ENCODE data around the gene MAP7. TPM values are rescaled to one million over a fixed set of nuclear protein-coding genes. Genes with fewer than 3 reads are reported as not detected.

MAP7 gene
- total and polyA plus RNA-seq, 2 of the 13 experiments (the other 11 are each of a cell fraction or from before 2014, with no cell fraction given), result 0.04 TPM; not detected in 1

DNA sequence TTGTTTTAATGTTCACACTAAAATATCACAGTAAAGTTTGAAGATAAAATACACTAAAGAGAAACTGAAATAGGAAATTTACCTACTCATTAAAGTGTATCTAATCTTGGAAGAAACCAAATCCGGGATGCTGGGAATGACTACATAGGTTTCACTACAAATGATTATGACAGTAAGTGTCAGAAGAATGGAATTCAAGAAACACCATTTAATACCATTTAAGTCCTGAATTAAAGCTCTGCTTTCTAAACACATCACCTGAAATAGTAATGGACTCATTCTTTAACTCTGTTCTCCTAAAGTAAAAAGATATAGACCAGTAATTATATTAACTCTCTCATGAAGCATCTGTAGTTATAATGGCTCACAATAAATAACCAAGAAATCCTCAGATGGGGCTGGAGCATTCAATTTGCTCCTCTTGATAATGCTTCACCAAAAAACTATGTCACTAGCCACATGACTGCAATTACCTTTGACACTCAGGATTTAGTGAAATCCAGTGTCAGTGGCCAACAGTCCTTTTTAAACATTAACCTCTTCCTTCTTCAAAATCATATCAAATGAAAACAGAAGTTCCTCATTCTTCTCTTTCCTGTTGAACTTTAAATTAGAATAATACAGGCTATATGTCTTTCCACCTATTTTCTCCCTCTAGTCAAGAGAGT is 41.4 kb downstream of the MAP7 start:
- CTCF ChIA-PET (ENCODE audit: low intra/inter-chr PET ratio, low total read pairs), result no interaction called here
- H3K27me3 ChIP-seq (ENCODE audit: control insufficient read depth in 1 of 2, insufficient read depth in 2 of 2, low read length in 2 of 2), result no peaks in the 10 kb centered on the region
- H3K4me1 ChIP-seq (ENCODE audit: insufficient read depth, low read length), result no peaks in the 10 kb centered on the region
- DNase-seq (ENCODE audit: low spot score) (no peak), ATAC-seq (no peak), FAIRE-seq (no peak)
- H3K27ac ChIP-seq (ENCODE audit: extremely low read length, insufficient read depth, low read length), result no peak overlapping the region
- BruUV-seq (replicated peaks), result no TSS peak
- H3K4me3 ChIP-seq (replicated peaks in 1 of 3; ENCODE audit: insufficient read depth in 1 of 3, low read depth in 2 of 3, low read length in 3 of 3), result no peak overlapping the region
- no peaks in the 10 kb centered on the region for H3K36me3 ChIP-seq (replicated peaks in 1 of 2; ENCODE audit: control insufficient read depth in 1 of 2, insufficient read depth in 2 of 2, low read length in 2 of 2)
- no peaks in the 10 kb centered on the region for H4K20me1 ChIP-seq (ENCODE audit: insufficient read depth, low read length)
- no peak overlapping the region for H3K4me2 ChIP-seq (ENCODE audit: low read depth, low read length)
- no peaks in the 10 kb centered on the region for H3K9me3 ChIP-seq (ENCODE audit: low read length)
- no peak overlapping the region for H3K9ac ChIP-seq (ENCODE audit: insufficient read depth, low read depth, low read length)
- TF ChIP-seq SNAPC2 (CRISPR knock-in tag; IDR thresholded peaks at IDR 0.05), result no peak
- POLR2A ChIA-PET, result no interaction called here
- intact Hi-C loops (cut with micrococcal nuclease; ENCODE audit: unreplicated experiment) (no loop called here), in situ Hi-C loops (cut with HindIII; ENCODE audit: extremely low pct_ligation_motif_present, low pct_unique_long_range_greater_than_20kb) (no loop called here)
- H2AFZ ChIP-seq (ENCODE audit: low read length), result no peak overlapping the region
- WGBS (ENCODE audit: low lambda C conversion rate), result 4% methylated on average over 1 of the region's 1 CpG
- H3K79me2 ChIP-seq (ENCODE audit: insufficient read depth, low read length), result no peaks in the 10 kb centered on the region

DNA sequence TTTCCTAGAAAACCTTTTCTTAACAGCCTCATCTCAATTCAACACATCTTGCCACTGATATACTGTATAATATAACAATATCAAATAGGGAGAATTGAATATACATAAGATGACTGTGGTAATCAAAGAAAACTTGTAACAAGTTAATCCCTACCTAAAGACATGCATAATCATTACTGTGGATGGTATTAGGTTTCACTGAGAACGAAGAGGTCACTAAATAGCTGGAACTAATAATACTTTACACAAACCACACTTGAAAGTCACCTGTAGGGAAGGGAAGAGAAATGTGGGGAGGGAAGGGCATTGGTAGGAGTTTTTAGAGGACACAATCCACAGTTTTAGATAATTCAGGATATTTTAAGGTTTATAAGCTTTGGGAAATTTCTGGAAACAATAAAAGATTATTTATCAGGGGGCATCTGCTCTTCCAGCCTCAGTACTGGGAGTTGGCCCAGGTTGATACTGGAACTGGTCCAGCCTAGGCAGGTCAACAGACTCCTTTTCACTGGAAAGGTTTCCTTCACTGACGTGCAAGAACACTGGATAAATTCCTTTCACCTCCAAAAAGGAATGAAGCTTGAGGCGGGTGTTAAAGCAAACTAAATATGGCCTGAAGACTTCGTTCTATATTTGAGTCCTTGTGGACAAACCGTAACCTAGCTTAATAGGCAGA is 44.0 kb downstream of the MAP7 start:
- H3K4me2 ChIP-seq (ENCODE audit: low read depth, low read length), result no peak overlapping the region

More for the DNA sequence above, 44.0 kb downstream of the MAP7 start:
- H3K27me3 ChIP-seq (ENCODE audit: control insufficient read depth in 1 of 2, insufficient read depth in 2 of 2, low read length in 2 of 2), result no peaks in the 10 kb centered on the region
- no peaks in the 10 kb centered on the region for H3K36me3 ChIP-seq (replicated peaks in 1 of 2; ENCODE audit: control insufficient read depth in 1 of 2, insufficient read depth in 2 of 2, low read length in 2 of 2)
- H3K79me2 ChIP-seq (ENCODE audit: insufficient read depth, low read length), result no peaks in the 10 kb centered on the region
- FAIRE-seq (no peak), DNase-seq (ENCODE audit: low spot score) (no peak), ATAC-seq (no peak)
- H3K4me3 ChIP-seq (replicated peaks in 1 of 3; ENCODE audit: insufficient read depth in 1 of 3, low read depth in 2 of 3, low read length in 3 of 3), result no peak overlapping the region
- POLR2A ChIA-PET, result no interaction called here
- in situ Hi-C loops (cut with HindIII; ENCODE audit: extremely low pct_ligation_motif_present, low pct_unique_long_range_greater_than_20kb) (no loop called here), intact Hi-C loops (cut with micrococcal nuclease; ENCODE audit: unreplicated experiment) (no loop called here)
- no peaks in the 10 kb centered on the region for H3K4me1 ChIP-seq (ENCODE audit: insufficient read depth, low read length)
- H3K27ac ChIP-seq (ENCODE audit: extremely low read length, insufficient read depth, low read length), result no peak overlapping the region
- WGBS (ENCODE audit: low lambda C conversion rate), result 23% methylated on average over 5 of the region's 5 CpGs
- no peaks in the 10 kb centered on the region for H3K9me3 ChIP-seq (ENCODE audit: low read length)
- no peak overlapping the region for H3K9ac ChIP-seq (ENCODE audit: insufficient read depth, low read depth, low read length)
- no peaks in the 10 kb centered on the region for H4K20me1 ChIP-seq (ENCODE audit: insufficient read depth, low read length)
- no peak overlapping the region for H2AFZ ChIP-seq (ENCODE audit: low read length)
- no TSS peak for BruUV-seq (replicated peaks)
- CTCF ChIA-PET (ENCODE audit: low intra/inter-chr PET ratio, low total read pairs), result no interaction called here
- TF ChIP-seq SIN3B (IDR thresholded peaks at IDR 0.05; ENCODE audit: low read length) (no peak), STAT5B (CRISPR knock-in tag; IDR thresholded peaks at IDR 0.05) (no peak), JUN (CRISPR knock-in tag; IDR thresholded peaks at IDR 0.05) (no peak), ZNF124 (CRISPR knock-in tag; IDR thresholded peaks at IDR 0.05) (no peak)
- TF ChIP-seq, protein P1, sequence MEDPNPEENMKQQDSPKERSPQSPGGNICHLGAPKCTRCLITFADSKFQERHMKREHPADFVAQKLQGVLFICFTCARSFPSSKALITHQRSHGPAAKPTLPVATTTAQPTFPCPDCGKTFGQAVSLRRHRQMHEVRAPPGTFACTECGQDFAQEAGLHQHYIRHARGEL (CRISPR knock-in tag; IDR thresholded peaks at IDR 0.05), result no peak

All from HepG2 (cell line).